ENCODE data around the gene WDR36.

WDR36 gene

GRCh38 chr5:111165058-111165457, 72.9 kb downstream of the WDR36 start:
- Histone ChIP-seq H3K27ac (replicated peaks) (no peak overlapping the region), H3K27me3 (ENCODE audit: insufficient read depth, poor library complexity, severe bottlenecking) (no peaks in the 10 kb centered on the region), H3K4me3 (replicated peaks; ENCODE audit: insufficient read depth, low read length) (no peak overlapping the region)
- no peak for DNase-seq (ENCODE audit: low read depth in 1 of 2, low spot score in 1 of 2)
- TF ChIP-seq REST (IDR thresholded peaks at IDR 0.05; ENCODE audit: insufficient replicate concordance, low read depth) (no peak), GABPA (IDR thresholded peaks at IDR 0.05; ENCODE audit: low read depth) (no peak), CTCF (IDR thresholded peaks at IDR 0.05; ENCODE audit: insufficient read depth, low read length) (no peak), POLR2AphosphoS5 (IDR thresholded peaks at IDR 0.05; ENCODE audit: low read depth) (no peak), SPI1 (IDR thresholded peaks at IDR 0.05; ENCODE audit: borderline replicate concordance, low read depth) (no peak)

- no peak for DNase-seq (ENCODE audit: low read depth in 1 of 2, low spot score in 1 of 2)
- no peak overlapping the region for H3K4me3 ChIP-seq (replicated peaks; ENCODE audit: insufficient read depth, low read length)
- H3K27me3 ChIP-seq (ENCODE audit: insufficient read depth, poor library complexity, severe bottlenecking) = no peaks in the 10 kb centered on the region
- no peak for TF ChIP-seq SPI1 (IDR thresholded peaks at IDR 0.05; ENCODE audit: borderline replicate concordance, low read depth)
- TF ChIP-seq REST (IDR thresholded peaks at IDR 0.05; ENCODE audit: insufficient replicate concordance, low read depth) = no peak
- TF ChIP-seq CTCF (IDR thresholded peaks at IDR 0.05; ENCODE audit: insufficient read depth, low read length) = no peak
- TF ChIP-seq POLR2AphosphoS5 (IDR thresholded peaks at IDR 0.05; ENCODE audit: low read depth) = no peak
- TF ChIP-seq GABPA (IDR thresholded peaks at IDR 0.05; ENCODE audit: low read depth) = no peak
- no peak overlapping the region for H3K27ac ChIP-seq (replicated peaks)
Observed at GRCh38 chr5:111167551-111167950, 75.4 kb downstream of the WDR36 start.

GRCh38 chr5:111168608-111169007, 76.5 kb downstream of the WDR36 start:
- H3K27ac ChIP-seq (replicated peaks) = no peak overlapping the region
- no peaks in the 10 kb centered on the region for H3K27me3 ChIP-seq (ENCODE audit: insufficient read depth, poor library complexity, severe bottlenecking)
- no peak for DNase-seq (ENCODE audit: low read depth in 1 of 2, low spot score in 1 of 2)
- no peak for TF ChIP-seq REST (IDR thresholded peaks at IDR 0.05; ENCODE audit: insufficient replicate concordance, low read depth)
- TF ChIP-seq POLR2AphosphoS5 (IDR thresholded peaks at IDR 0.05; ENCODE audit: low read depth) = no peak
- no peak for TF ChIP-seq GABPA (IDR thresholded peaks at IDR 0.05; ENCODE audit: low read depth)
- no peak for TF ChIP-seq CTCF (IDR thresholded peaks at IDR 0.05; ENCODE audit: insufficient read depth, low read length)
- TF ChIP-seq SPI1 (IDR thresholded peaks at IDR 0.05; ENCODE audit: borderline replicate concordance, low read depth) = no peak
- no peak overlapping the region for H3K4me3 ChIP-seq (replicated peaks; ENCODE audit: insufficient read depth, low read length)

Measured in HL-60 (cell line).